PC-9 (cell line): ENCODE data around the gene TMEM127.

ENCODE experiments used
- EZH2 ChIP-seq: fragments of 200-600 bp; sonication (generic); IDR thresholded peaks from 2 replicates; pipeline ENCODE4 v1.8.0; 2017; ENCODE audit warnings: antibody characterized with exemption, low read depth
- TF ChIP-seq, protein P1 (sequence below): fragments of 200-600 bp; sonication (generic); conservative IDR thresholded peaks from 2 replicates; pipeline ENCODE4 v1.6.1; 2017; ENCODE audit warnings: mixed run types, antibody characterized with exemption, mild to moderate bottlenecking, moderate library complexity

DNA sequence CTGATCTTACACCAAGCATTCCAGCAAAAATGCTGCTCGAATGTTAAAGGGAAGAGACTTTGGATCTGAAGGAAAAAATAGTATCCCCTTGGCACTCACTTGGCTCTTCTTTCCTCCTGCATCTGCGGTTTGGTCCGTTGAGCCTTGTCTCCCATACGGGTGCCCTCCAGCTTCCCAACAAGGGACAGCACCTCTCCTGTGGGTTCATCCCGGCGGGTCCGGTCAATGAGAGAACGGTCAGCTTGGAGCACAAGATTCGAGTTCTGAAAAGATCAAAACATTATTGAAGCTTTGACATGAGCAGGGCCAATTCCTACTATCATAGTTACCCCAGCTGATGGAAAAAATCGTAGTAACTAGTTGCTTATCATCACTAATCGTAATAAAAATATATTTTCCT lies 38.8 kb upstream of the TMEM127 start:
- TF ChIP-seq, protein P1, sequence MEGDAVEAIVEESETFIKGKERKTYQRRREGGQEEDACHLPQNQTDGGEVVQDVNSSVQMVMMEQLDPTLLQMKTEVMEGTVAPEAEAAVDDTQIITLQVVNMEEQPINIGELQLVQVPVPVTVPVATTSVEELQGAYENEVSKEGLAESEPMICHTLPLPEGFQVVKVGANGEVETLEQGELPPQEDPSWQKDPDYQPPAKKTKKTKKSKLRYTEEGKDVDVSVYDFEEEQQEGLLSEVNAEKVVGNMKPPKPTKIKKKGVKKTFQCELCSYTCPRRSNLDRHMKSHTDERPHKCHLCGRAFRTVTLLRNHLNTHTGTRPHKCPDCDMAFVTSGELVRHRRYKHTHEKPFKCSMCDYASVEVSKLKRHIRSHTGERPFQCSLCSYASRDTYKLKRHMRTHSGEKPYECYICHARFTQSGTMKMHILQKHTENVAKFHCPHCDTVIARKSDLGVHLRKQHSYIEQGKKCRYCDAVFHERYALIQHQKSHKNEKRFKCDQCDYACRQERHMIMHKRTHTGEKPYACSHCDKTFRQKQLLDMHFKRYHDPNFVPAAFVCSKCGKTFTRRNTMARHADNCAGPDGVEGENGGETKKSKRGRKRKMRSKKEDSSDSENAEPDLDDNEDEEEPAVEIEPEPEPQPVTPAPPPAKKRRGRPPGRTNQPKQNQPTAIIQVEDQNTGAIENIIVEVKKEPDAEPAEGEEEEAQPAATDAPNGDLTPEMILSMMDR = no peak
- no peak for TF ChIP-seq EZH2
